Measurements from ENCODE around the gene NAV2. TPM values are rescaled to one million over a fixed set of nuclear protein-coding genes. Genes with fewer than 3 reads are reported as not detected.
A peak's percentile ranks its signal among the peaks of the same experiment; 100 is the strongest.

The NAV2 gene
- polyA plus RNA-seq, 1 donor (not counting 4 experiments of a cell fraction or from before 2014, with no cell fraction given): 4.0 TPM

DNA sequence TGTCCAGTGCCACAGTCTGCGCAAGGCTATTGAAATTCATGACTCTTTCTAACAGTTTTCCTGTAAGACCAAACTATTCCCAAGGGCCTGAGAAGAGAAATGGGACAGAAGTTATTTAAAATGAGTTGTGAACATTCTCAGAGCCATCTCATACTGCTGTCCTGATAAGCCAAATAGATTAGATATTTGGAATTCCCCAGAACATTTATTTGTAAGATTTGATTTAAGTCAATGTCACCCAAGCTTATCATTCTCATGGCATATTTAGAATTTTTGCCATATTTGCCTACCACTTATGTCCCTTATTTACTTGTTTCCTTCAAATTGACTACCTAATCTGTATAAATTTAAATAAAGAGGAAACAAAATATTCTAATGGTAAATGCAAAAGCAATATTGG lies 82.4 kb downstream of the NAV2 start:
- dilution Hi-C loops (cut with MboI; ENCODE audit: extremely low pct_ligation_motif_present, low sequenced_read_pairs): no loop called here
- Histone ChIP-seq H3K9me3 (ENCODE audit: control insufficient read depth, low read depth, low read length) (no peaks in the 10 kb centered on the region), H3K4me1 (ENCODE audit: control insufficient read depth, extremely low read depth, insufficient read depth, low read length) (no peaks in the 10 kb centered on the region), H3K9me1 (ENCODE audit: control insufficient read depth, extremely low read depth, insufficient read depth, low read length) (no peaks in the 10 kb centered on the region), H2AFZ (ENCODE audit: control insufficient read depth, low read length) (no peak overlapping the region), H3K9ac (ENCODE audit: control insufficient read depth, extremely low read depth, insufficient read depth, low read length) (no peak overlapping the region), H3K27ac (ENCODE audit: control insufficient read depth, insufficient read depth, low read length) (no peak overlapping the region), H3K4me3 (ENCODE audit: control insufficient read depth in 2 of 3, extremely low read depth in 1 of 3, insufficient read depth in 2 of 3, low read depth in 1 of 3, low read length in 3 of 3) (no peak overlapping the region), H3K4me2 (ENCODE audit: control insufficient read depth, extremely low read depth, insufficient read depth, low read depth, low read length) (no peak overlapping the region), H3K27me3 (ENCODE audit: control insufficient read depth, extremely low read depth, insufficient read depth, low read length) (peaks cover 11% of the 10 kb centered on the region), H3K36me3 (ENCODE audit: control insufficient read depth in 2 of 2, extremely low read depth in 1 of 2, insufficient read depth in 2 of 2, low read length in 2 of 2) (no peaks in the 10 kb centered on the region), H3K79me2 (ENCODE audit: control insufficient read depth, insufficient read depth, low read length) (no peaks in the 10 kb centered on the region), H4K20me1 (ENCODE audit: control insufficient read depth, extremely low read depth, insufficient read depth, low read length) (no peaks in the 10 kb centered on the region)
- no peak for FAIRE-seq
- TF ChIP-seq, protein P1, sequence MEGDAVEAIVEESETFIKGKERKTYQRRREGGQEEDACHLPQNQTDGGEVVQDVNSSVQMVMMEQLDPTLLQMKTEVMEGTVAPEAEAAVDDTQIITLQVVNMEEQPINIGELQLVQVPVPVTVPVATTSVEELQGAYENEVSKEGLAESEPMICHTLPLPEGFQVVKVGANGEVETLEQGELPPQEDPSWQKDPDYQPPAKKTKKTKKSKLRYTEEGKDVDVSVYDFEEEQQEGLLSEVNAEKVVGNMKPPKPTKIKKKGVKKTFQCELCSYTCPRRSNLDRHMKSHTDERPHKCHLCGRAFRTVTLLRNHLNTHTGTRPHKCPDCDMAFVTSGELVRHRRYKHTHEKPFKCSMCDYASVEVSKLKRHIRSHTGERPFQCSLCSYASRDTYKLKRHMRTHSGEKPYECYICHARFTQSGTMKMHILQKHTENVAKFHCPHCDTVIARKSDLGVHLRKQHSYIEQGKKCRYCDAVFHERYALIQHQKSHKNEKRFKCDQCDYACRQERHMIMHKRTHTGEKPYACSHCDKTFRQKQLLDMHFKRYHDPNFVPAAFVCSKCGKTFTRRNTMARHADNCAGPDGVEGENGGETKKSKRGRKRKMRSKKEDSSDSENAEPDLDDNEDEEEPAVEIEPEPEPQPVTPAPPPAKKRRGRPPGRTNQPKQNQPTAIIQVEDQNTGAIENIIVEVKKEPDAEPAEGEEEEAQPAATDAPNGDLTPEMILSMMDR (optimal IDR thresholded peaks at IDR 0.05 in 1 of 3, IDR thresholded peaks at IDR 0.05 in 1 of 3, conservative IDR thresholded peaks at IDR 0.05 in 1 of 3; ENCODE audit: extremely low read depth in 1 of 3, insufficient read depth in 2 of 3, low read length in 3 of 3): no peak
- no peak for TF ChIP-seq EZH2 (IDR thresholded peaks at IDR 0.05; ENCODE audit: low read length)
- DNase-seq (ENCODE audit: low read depth, low spot score): no peak

DNA sequence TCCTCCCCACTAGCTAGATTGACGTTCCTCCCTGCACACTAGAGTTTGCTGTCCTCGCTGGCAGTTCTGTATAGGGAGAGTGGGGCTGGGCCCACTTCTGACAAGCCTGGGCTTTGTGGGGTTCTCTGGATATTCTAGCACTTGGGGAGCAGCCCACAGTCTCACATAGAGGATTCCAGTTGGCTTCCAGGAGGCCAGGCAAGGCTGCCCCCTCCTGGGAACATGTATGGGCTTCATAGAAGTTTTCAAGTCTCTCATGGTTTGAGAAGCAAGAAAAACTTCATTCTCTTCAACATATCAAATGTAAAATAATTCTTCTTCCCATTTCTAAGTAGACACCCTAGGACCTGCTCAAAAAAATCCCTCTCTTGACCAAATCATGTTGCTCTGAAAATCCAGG lies 87.5 kb downstream of the NAV2 start:
- H3K4me3 ChIP-seq (ENCODE audit: control insufficient read depth in 2 of 3, extremely low read depth in 1 of 3, insufficient read depth in 2 of 3, low read depth in 1 of 3, low read length in 3 of 3): no peak overlapping the region
- DNase-seq (ENCODE audit: low read depth, low spot score) (no peak), FAIRE-seq (no peak)
- H2AFZ ChIP-seq (ENCODE audit: control insufficient read depth, low read length): no peak overlapping the region
- no peaks in the 10 kb centered on the region for H3K4me1 ChIP-seq (ENCODE audit: control insufficient read depth, extremely low read depth, insufficient read depth, low read length)
- no peaks in the 10 kb centered on the region for H4K20me1 ChIP-seq (ENCODE audit: control insufficient read depth, extremely low read depth, insufficient read depth, low read length)
- H3K79me2 ChIP-seq (ENCODE audit: control insufficient read depth, insufficient read depth, low read length): no peaks in the 10 kb centered on the region
- H3K36me3 ChIP-seq (ENCODE audit: control insufficient read depth in 2 of 2, extremely low read depth in 1 of 2, insufficient read depth in 2 of 2, low read length in 2 of 2): no peaks in the 10 kb centered on the region
- H3K27ac ChIP-seq (ENCODE audit: control insufficient read depth, insufficient read depth, low read length): no peak overlapping the region
- H3K9me3 ChIP-seq (ENCODE audit: control insufficient read depth, low read depth, low read length): no peaks in the 10 kb centered on the region
- no peaks in the 10 kb centered on the region for H3K9me1 ChIP-seq (ENCODE audit: control insufficient read depth, extremely low read depth, insufficient read depth, low read length)
- no peak overlapping the region for H3K9ac ChIP-seq (ENCODE audit: control insufficient read depth, extremely low read depth, insufficient read depth, low read length)
- dilution Hi-C loops (cut with MboI; ENCODE audit: extremely low pct_ligation_motif_present, low sequenced_read_pairs): no loop called here
- peaks cover 6% of the 10 kb centered on the region for H3K27me3 ChIP-seq (ENCODE audit: control insufficient read depth, extremely low read depth, insufficient read depth, low read length)
- TF ChIP-seq, protein P1 (optimal IDR thresholded peaks at IDR 0.05 in 1 of 3, IDR thresholded peaks at IDR 0.05 in 1 of 3, conservative IDR thresholded peaks at IDR 0.05 in 1 of 3; ENCODE audit: extremely low read depth in 1 of 3, insufficient read depth in 2 of 3, low read length in 3 of 3): peak in 1 of 3 experiments; percentile 12
- no peak for TF ChIP-seq EZH2 (IDR thresholded peaks at IDR 0.05; ENCODE audit: low read length)
- no peak overlapping the region for H3K4me2 ChIP-seq (ENCODE audit: control insufficient read depth, extremely low read depth, insufficient read depth, low read depth, low read length)
